ENCODE data around the gene PRR22. TPM values are rescaled to one million over a fixed set of nuclear protein-coding genes. Genes with fewer than 3 reads are reported as not detected.

PRR22 gene
- total RNA-seq, 4 donors from 2014 or later: 1.1 to 10.5 (median 1.6) TPM

DNA sequence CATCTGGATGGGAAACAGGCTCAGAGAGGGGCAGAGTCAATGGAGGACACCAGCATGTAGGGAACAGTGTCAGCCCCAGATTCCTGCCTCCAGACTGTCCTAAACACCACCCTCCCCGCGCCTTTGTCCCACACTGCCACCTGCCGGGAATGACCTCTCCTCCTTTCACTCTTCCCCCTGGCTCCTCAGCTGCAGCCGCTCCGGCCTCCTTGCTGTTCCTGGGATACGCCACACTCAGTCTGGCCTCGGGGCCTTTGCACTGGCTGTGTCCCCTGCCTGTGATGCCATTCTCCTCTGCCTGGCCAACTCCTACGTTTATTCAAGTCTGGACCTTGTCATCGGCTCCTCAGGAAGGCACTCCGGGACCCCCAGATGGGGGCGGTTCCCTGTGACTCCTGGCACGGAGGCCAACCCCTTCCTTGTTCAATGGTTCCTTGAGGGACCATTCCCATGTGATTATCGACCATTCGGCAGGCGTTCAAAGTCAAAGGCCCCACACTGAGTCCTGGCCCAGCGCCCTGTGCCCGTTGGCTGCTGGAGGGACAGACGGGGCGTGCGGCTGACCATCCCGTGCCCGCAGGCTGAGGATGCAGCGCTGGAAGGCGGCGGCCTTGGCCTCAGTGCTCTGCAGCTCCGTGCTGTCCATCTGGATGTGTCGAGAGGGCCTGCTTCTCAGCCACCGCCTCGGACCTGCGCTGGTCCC, 39.2 kb upstream of the PRR22 start:
- H3K36me3 ChIP-seq: no peaks in the 10 kb centered on the region
- no peak overlapping the region for H3K27ac ChIP-seq
- no peak overlapping the region for H3K4me3 ChIP-seq
- H3K27me3 ChIP-seq: no peaks in the 10 kb centered on the region
- peak; percentile 54 for DNase-seq
- intact Hi-C loops (cut with DNase I; ENCODE audit: low total_unique reads) (no loop called here), in situ Hi-C loops (cut with MboI; ENCODE audit: low pct_ligation_motif_present in 1 of 4, low pct_unique_long_range_greater_than_20kb in 1 of 4, low sequenced_read_pairs in 3 of 4) (no loop called here)
- peaks cover 9 to 33% (median 22%) of the 10 kb centered on the region in 4 donors for H3K4me1 ChIP-seq
- H3K9me3 ChIP-seq: no peaks in the 10 kb centered on the region
- TF ChIP-seq, protein P1, sequence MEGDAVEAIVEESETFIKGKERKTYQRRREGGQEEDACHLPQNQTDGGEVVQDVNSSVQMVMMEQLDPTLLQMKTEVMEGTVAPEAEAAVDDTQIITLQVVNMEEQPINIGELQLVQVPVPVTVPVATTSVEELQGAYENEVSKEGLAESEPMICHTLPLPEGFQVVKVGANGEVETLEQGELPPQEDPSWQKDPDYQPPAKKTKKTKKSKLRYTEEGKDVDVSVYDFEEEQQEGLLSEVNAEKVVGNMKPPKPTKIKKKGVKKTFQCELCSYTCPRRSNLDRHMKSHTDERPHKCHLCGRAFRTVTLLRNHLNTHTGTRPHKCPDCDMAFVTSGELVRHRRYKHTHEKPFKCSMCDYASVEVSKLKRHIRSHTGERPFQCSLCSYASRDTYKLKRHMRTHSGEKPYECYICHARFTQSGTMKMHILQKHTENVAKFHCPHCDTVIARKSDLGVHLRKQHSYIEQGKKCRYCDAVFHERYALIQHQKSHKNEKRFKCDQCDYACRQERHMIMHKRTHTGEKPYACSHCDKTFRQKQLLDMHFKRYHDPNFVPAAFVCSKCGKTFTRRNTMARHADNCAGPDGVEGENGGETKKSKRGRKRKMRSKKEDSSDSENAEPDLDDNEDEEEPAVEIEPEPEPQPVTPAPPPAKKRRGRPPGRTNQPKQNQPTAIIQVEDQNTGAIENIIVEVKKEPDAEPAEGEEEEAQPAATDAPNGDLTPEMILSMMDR (IDR thresholded peaks at IDR 0.05): peak in 2 of 5 experiments; percentile 22
- no peak for TF ChIP-seq POLR2A (IDR thresholded peaks at IDR 0.05)
- 12 to 81% methylated on average over 3 to 30 of the region's 30 CpGs for WGBS, 2 donors (ENCODE audit: low coverage in 1 of 2)

DNA sequence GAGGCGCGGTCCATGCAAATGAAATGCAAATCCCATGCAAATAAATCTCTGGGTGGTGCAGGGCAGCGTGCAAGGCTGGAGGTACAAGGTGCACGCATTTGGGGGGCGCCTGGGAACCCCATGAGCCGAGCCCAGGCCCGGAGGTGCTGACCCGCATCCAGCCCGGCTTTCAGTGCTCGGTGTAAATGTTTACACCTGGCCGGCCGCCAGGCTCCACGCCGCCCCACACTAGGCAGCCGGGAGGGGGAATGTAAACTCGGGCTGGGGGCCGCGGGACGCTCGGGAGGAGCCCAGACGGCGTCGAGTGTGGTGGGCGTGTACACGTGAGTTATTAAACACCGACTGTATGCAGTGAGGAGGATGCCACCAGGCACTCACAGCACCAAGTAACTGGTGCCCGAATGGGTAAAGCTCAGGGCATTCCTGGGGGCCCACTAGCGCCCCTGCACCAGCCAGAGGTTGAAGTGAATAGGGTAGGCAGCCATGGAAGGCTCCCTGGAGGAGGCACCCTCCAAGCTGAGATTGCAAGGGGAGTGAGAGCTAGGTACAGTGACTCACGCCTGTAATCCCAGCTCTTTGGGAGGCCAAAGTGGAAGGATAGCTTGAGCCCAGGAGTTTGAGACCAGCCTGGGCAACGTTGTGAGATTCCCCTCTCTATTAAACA, 37.8 kb upstream of the PRR22 start:
- no peak for DNase-seq
- 27 to 48% methylated on average over 16 to 30 of the region's 30 CpGs for WGBS, 2 donors (ENCODE audit: low coverage in 1 of 2)

DNA sequence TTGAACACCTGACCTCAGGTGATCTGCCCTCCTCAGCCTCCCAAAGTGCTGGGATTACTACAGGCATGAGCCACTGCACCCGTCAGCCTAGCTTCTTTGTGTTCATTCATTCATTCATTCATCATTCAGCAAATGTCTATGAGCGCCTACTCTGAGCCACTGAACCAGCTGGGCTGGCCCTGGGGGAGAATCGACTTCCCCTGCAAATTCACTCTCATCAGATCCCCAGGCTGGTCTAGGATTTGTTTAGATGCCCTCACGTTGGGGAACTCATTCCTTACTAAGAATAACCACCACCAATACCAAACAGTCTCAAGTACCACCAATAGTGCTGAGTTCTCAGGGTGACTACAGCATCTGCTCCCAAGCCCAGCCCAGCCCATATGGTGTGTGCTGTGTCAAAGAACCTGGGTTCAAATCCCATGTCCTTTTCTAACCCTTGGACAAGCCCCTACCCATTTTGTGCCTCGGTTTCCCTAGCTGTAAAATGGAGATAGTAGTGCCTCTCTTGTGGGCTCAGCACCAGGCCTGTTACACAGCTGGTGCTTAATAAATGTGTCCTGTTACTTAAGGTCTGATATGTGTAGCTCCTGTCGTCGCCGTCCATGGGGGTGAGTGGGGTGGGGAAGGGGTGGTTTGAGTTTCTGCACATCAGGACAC, 37.1 kb upstream of the PRR22 start:
- Histone ChIP-seq H3K36me3 (no peaks in the 10 kb centered on the region), H3K4me3 (no peak overlapping the region), H3K4me1 (peaks cover 0 to 15% (median 8%) of the 10 kb centered on the region in 4 donors), H3K27me3 (no peaks in the 10 kb centered on the region), H3K27ac (no peak overlapping the region), H3K9me3 (no peaks in the 10 kb centered on the region)
- in situ Hi-C loops (cut with MboI; ENCODE audit: low pct_ligation_motif_present in 1 of 4, low pct_unique_long_range_greater_than_20kb in 1 of 4, low sequenced_read_pairs in 3 of 4): no loop called here
- intact Hi-C loops (cut with DNase I; ENCODE audit: low total_unique reads): no loop called here
- no peak for DNase-seq
- TF ChIP-seq POLR2A (IDR thresholded peaks at IDR 0.05): no peak
- TF ChIP-seq POLR2AphosphoS5 (IDR thresholded peaks at IDR 0.05): no peak
- no peak for TF ChIP-seq EP300 (IDR thresholded peaks at IDR 0.05; ENCODE audit: low read depth)
- TF ChIP-seq, protein P1 (IDR thresholded peaks at IDR 0.05): no peak
- 46 to 54% methylated on average over 5 to 8 of the region's 8 CpGs for WGBS, 2 donors (ENCODE audit: low coverage in 1 of 2)

More for the DNA sequence above, 37.8 kb upstream of the PRR22 start:
- Histone ChIP-seq H3K9me3 (no peaks in the 10 kb centered on the region), H3K27me3 (no peaks in the 10 kb centered on the region), H3K4me3 (no peak overlapping the region), H3K36me3 (no peaks in the 10 kb centered on the region), H3K27ac (no peak overlapping the region), H3K4me1 (peaks cover 6 to 21% (median 14%) of the 10 kb centered on the region in 4 donors)
- in situ Hi-C loops (cut with MboI; ENCODE audit: low pct_ligation_motif_present in 1 of 4, low pct_unique_long_range_greater_than_20kb in 1 of 4, low sequenced_read_pairs in 3 of 4) (no loop called here), intact Hi-C loops (cut with DNase I; ENCODE audit: low total_unique reads) (no loop called here)
- TF ChIP-seq, protein P1 (IDR thresholded peaks at IDR 0.05): no peak
- TF ChIP-seq POLR2A (IDR thresholded peaks at IDR 0.05) (no peak), EP300 (IDR thresholded peaks at IDR 0.05; ENCODE audit: low read depth) (no peak), POLR2AphosphoS5 (IDR thresholded peaks at IDR 0.05) (no peak)

DNA sequence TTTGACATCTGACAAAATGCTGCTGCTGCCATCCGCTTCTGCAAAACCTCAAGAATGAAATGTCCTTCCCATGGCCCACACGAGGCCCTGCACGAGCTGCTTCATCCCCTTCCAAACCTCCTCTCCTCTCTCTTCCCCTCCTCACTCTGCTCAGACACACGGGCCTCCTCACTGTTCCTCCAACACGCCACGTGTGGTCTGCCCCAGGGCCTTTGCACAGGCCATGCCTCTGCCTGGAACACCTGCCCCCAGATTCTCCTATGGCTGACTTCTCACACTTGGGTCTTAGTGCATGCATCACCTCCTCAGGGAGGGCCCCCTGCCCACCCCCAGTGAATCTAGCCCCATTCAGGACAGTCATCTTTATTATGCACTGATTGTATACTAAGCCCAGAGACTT, 36.2 kb upstream of the PRR22 start:
- no peak overlapping the region for H3K4me3 ChIP-seq
- in situ Hi-C loops (cut with MboI; ENCODE audit: low pct_ligation_motif_present in 1 of 4, low pct_unique_long_range_greater_than_20kb in 1 of 4, low sequenced_read_pairs in 3 of 4): no loop called here
- H3K27ac ChIP-seq: no peak overlapping the region
- no peak for DNase-seq
- H3K36me3 ChIP-seq: no peaks in the 10 kb centered on the region
- peaks cover 0 to 10% (median 4%) of the 10 kb centered on the region in 4 donors for H3K4me1 ChIP-seq
- H3K9me3 ChIP-seq: no peaks in the 10 kb centered on the region
- H3K27me3 ChIP-seq: no peaks in the 10 kb centered on the region
- TF ChIP-seq POLR2A (IDR thresholded peaks at IDR 0.05): no peak
- TF ChIP-seq POLR2AphosphoS5 (IDR thresholded peaks at IDR 0.05): no peak
- TF ChIP-seq, protein P1 (IDR thresholded peaks at IDR 0.05): no peak
- TF ChIP-seq EP300 (IDR thresholded peaks at IDR 0.05; ENCODE audit: low read depth): no peak
- 62 to 73% methylated on average over 5 to 6 of the region's 6 CpGs for WGBS, 2 donors (ENCODE audit: low coverage in 1 of 2)
- intact Hi-C loops (cut with DNase I; ENCODE audit: low total_unique reads): no loop called here
